Amniotic epithelial cell (primary cell): ENCODE data around the gene ARHGAP40.
A peak's percentile ranks its signal among the peaks of the same experiment; 100 is the strongest.

Experiments
- DNase-seq: peaks from one replicate; pipeline ENCODE4 v3.0.0-alpha.2; 2010; ENCODE audit warnings: low read depth

ARHGAP40 gene

GRCh38 chr20:38685271-38685670, 83.7 kb downstream of the ARHGAP40 start:
- DNase-seq = no peak

- peak; percentile 47 for DNase-seq
Observed at GRCh38 chr20:38685853-38686473, 84.4 kb downstream of the ARHGAP40 start.

GRCh38 chr20:38692436-38693411, 91.1 kb downstream of the ARHGAP40 start:
- peak; percentile 63 for DNase-seq

- no peak for DNase-seq
Observed at GRCh38 chr20:38697306-38697705, 95.7 kb downstream of the ARHGAP40 start.

GRCh38 chr20:38698541-38698940, 96.9 kb downstream of the ARHGAP40 start:
- DNase-seq = no peak

- DNase-seq = no peak
Observed at GRCh38 chr20:38700141-38700540, 98.5 kb downstream of the ARHGAP40 start.
